Heart left ventricle (tissue), 13 donors: Measurements from ENCODE around the gene LGALS7.
"Not testable (repeated sequence)": the region's sequence is repeated elsewhere in the genome, so short reads cannot be mapped to it uniquely, and the experiment has no call there.

ENCODE experiments used
- CTCF ChIP-seq, 12 donors: fragments of 200-600 bp; sonication (generic) in 4 of 12; IDR thresholded peaks; one replicate each; pipeline versions ENCODE4 v1.5.0 to v1.8.0; 2018 to 2022; ENCODE audit warnings: antibody characterized with exemption in 12 of 12, mild to moderate bottlenecking in 5 of 12
- POLR2A ChIP-seq, 2 donors: fragments of 450-650 bp; IDR thresholded peaks; one replicate each; pipeline ENCODE4 v1.6.1; 2017; ENCODE audit warnings: antibody characterized with exemption in 2 of 2, mild to moderate bottlenecking in 2 of 2, moderate library complexity in 2 of 2
- donor health status: ischemic (EF 13 %, LVEDD 7.1; RV severe dilation, severe dysfunction).
- donor health status: DM: no; HTN: yes; CAD: no.
- donor health status: DM: no; HTN: no; CAD: no.
- donor health status: ischemic (EF 25% LVEDD 6.9; RV normal size, moderate dysfunction).
- donor health status: ischemic (EF 25% LVEDD 5.7; RV mildly dilated, moderate dysfunction).
- donor health status: ischemic (EF 35%, LVEDD 5.7; RV mildly dilated, moderate dysfunction).
- donor health status: nonischemic (EF 11% LVEDD 7.7; RV severe dilation, severe dysfunction).
- donor health status: DM: yes; HTN: yes; CAD: no.
- donor health status: PGD.
- donor health status: ischemic (EF 29% LVEDD 5.4; RV normal size, mild dysfunction).
- donor health status: nonischemic (EF 23%, LVEDD 6.1; RV moderate dilation, normal function).

- TF ChIP-seq CTCF, POLR2A (IDR thresholded peaks at IDR 0.05): not testable (repeated sequence)
Measured at GRCh38 chr19:38771569-38771968, 1.7 kb downstream of the LGALS7 start.
